Ovary (tissue), 3 donors: Measurements from ENCODE around the gene KCNK16.

Experiments
- CTCF ChIP-seq, 3 donors: fragments of 450-650 bp in 2 of 3; fragments of 200-600 bp in 1 of 3; IDR thresholded peaks; one replicate each; pipeline versions ENCODE4 v1.5.1 to v1.8.0; 2016 to 2022; ENCODE audit warnings: antibody characterized with exemption in 3 of 3, mild to moderate bottlenecking in 1 of 3
- EP300 ChIP-seq: sonication (generic); formaldehyde crosslinking; IDR thresholded peaks from one replicate; pipeline ENCODE4 v1.6.1; 2017; ENCODE audit warnings: antibody characterized with exemption
- POLR2A ChIP-seq: fragments of 450-650 bp; IDR thresholded peaks from one replicate; pipeline ENCODE4 v1.6.1; 2017; ENCODE audit warnings: antibody characterized with exemption, mild to moderate bottlenecking, moderate library complexity
- donor health status: DM: no; HTN: no; CAD: no.

- no peak for TF ChIP-seq EP300
- no peak for TF ChIP-seq CTCF (IDR thresholded peaks at IDR 0.05)
- TF ChIP-seq POLR2A = no peak
Observed at GRCh38 chr6:39307462-39307861, 15.0 kb downstream of the KCNK16 start.
